NCI-H1417 (cell line): ENCODE data around the gene PRKCB.

ENCODE experiments used
- DNase-seq, 3 experiments: peaks; one replicate each; lab custom pipeline; 2025; lab: John Stamatoyannopoulos, UW

Gene PRKCB

GRCh38 chr16:23941963-23942564 is 106.3 kb downstream of the PRKCB start:
- no peak for DNase-seq

DNA sequence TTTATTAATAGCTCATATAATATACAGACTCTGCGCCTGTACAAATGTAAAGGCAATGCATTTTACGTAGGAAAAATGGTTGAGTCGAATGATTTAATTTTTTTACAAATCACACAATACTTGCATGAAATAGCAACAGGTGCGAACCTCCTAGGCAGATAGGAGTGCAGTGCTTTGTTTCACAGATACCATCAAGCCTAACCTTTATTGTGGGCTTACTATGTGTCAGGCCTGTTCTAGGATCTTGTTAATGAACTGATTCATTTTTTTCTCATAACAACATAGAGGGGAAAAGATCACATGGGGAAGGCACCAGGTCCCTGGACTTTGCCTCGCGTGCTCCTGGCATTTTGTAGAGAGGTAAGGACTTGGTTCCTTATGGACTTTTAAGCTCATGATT is 107.8 kb downstream of the PRKCB start:
- no peak for DNase-seq

DNA sequence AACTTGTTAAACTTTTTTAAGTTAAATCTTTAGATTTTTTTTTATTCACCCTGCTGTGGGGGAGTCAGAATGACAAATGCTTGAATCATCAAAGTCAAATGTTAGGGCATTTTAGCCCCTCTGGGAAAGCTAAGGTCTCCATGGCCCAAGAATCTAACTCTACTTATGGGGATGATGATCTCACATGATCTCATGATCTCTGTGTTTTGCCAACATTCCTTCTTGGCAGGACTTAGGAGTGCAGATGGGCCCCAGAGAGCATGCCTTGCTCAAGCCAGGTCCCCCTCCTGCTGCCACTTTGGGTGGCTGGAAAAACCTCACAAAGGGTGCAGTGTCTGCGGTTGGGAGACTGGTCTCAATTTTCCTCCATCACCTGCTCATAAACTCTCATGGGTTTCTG is 108.6 kb downstream of the PRKCB start:
- no peak for DNase-seq

GRCh38 chr16:23945243-23945642 is 109.5 kb downstream of the PRKCB start:
- no peak for DNase-seq

GRCh38 chr16:23947838-23948237 is 112.1 kb downstream of the PRKCB start:
- DNase-seq = peak in 1 of 3 experiments; percentile 27

DNA sequence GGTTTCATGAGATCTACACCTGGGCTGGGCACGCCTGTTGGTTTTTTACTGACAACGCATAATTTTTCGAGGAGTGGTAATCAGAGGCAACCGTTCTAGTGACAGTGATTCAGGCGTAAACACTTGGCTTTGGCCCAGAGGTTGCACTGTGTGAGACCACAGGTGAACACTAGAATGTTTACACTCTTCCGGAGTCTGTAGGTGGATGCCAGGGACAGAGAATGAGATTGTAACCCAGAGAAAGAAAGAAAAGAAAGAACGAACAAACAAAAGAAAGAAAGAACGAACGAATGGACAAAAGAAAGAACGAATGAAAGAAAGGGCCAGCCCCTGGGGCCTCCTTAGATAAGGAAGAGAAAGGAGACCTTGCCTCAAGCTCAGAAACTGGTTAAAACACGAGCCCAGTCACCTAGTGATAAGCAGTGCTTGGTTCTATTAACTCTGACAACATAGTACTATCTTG is 113.2 kb downstream of the PRKCB start:
- peak in 1 of 3 experiments; percentile 68 for DNase-seq

- DNase-seq = no peak
These were observed 114.0 kb downstream of the PRKCB start for GRCh38 chr16:23949630-23950290.

DNA sequence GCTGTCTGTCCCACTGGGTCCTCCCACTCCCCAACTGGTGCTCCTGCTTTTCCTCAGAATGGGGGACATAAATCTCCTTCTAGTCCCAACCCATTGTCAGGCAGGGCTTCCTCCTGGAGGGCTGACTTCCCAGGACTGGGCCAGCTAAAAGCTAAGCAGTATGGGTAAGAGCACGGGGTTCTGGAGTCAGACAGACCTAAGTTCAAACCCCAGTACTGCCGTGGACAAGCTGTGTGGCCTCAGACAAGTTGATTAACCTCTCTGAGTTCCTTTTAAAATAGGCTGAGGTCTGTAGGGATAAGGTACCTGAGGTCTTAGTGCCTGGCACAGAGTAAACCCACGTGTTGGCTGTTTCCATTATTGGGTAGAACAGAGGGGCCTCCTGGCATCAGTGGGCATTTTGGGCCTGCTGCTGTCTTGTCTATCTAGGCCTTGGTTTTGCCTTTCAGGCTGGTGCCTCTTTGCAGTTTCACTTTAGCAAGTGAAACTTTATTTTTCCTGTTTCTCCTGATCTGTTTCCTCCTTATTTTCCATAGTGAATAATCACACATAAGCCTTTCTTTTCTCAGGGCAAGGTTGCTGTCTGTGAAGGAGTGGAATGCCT is 114.6 kb downstream of the PRKCB start:
- DNase-seq = no peak

DNA sequence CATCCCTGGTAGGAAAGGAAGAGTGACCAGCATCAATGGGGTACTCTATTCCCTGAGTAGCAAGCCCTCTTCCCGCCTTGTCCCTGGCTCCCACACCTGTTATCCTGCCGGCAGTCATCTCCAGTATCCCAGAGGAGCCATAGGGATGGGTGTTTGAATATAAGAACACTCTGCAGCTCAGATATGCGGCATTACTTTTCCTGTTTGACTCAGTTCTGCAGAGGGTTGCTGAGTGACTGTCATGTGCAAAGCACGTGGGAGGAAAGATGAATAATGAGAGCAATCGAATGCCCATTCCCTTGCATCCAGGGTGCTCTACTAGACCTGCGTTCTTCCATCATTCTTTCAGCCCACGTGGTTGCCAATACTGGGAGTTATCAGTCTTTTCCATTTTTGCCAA is 115.1 kb downstream of the PRKCB start:
- DNase-seq = no peak

DNA sequence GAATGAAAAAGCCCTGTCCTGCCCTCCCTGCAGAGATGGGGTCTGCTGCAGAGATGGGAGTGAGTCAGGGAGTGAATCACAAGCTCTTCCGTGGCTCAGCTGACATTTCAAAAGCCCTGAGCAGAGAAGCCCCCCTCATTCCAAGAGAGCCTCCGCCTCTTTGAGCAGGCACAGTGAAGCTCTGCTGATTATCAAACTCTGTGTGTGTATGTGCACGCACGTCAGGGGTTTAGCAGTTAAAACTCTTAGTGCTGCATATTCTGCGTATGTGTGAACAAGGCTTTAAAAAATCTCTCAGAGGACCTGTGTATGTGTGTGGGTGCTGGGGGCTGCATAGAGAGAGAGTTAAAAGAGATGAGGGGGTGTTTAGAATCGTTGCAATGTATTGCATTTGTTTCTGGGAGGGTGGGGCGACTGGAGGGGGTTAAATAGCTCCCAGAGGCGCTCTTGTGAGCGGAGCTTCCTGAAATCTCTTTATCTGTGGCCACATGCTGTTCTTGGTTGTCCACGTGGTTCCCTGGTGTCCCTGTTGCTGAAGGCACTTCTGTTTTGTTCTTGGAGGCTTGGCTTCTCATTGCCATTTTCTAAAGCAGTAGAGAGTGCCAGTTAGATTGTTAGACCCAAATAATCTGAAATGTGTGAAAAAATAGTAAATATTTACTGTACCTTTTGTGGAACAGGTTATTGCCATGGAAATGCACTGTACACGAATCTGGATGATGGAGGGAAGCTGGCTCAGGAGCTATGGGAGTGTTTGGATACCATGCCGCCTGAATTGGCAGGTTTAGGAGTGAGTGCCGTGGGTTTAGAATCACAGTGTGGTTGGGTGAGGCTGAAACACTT is 116.6 kb downstream of the PRKCB start:
- DNase-seq = no peak

DNA sequence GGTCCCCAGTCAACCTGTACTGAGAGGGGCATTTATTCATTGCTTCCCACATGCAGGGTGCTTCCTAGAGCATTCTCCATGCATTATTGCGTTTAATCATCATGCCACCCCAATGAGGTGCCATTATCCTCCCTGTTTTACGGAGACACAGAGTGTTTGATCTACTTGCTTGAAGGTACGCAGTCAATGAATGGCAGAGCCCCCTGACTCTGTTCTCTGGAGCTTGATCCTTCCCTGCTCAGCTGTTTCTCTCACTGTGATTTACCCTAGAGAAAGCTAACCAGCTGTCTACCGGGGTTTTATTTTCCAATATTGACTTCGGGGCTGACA is 117.2 kb downstream of the PRKCB start:
- DNase-seq = no peak

DNA sequence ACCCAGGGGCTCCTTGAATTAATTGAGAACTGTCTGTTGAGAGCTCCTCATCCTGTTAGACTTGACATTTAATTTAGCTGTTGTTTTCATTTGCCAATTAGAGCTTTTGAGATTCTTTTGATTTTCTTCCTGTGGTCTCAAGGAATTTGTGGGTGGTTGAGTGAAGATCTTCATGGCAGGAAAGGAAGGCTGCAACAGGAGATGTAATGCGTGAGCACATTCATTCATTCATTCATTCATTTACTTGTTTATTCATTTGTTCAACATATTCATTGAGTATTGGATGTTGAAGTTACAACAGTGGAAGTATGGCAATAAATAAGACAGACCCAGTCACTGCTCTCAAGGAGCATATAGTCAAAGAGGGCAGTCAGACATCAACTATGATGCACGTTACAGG is 117.7 kb downstream of the PRKCB start:
- DNase-seq = no peak

DNA sequence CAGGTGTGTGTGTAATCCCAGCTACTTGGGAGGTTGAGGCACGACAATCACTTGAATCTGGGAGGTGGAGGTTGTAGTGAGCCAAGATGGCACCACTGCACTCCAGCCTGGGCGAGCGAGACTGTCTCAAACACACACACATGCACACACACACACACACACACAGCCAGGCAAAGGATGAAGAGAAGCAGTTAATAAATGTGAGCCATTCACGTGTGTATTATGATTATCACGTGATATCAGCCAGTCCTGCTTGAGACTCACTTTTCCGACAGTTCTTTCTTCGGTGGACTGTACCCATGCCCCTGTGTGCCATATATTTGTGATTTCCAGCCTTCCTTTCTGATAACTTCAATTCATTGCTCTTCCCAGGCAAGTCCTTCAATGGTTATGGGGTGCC is 119.3 kb downstream of the PRKCB start:
- no peak for DNase-seq

GRCh38 chr16:23957287-23957686 is 121.5 kb downstream of the PRKCB start:
- DNase-seq = no peak

DNA sequence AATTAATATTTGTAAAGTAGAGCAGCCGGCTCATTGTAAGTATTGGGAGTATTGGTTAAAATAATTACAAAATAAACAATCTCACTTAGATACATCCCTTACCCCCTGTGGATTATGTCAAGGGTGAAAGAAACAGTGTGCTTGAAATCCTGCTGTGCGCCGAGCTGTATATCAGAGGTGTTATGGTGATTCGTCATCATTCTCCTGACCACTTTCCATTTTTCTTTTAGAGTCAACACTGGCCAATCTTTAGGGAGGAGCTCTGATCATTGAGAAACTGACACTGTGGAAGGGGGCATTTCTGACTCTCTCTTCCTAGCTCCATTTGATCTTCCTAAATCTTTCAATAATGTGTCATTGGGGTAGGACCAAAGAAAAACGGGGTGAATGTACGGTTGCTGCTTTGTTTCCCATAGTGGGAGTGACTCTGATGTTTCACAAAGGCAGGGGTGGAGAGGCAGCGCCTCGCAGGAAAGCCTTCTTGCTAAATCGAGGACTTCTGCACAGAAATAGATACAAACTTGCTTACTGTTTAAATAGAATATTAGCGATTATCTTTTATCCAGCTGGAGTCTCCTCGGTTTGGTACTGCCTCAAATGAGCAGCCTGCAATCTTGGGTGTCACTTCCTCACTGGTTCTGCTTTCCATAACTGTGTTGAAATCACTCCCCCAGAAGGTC is 123.4 kb downstream of the PRKCB start:
- DNase-seq = peak in 2 of 3 experiments; percentile 0 to 47

GRCh38 chr16:23959752-23960072 is 123.9 kb downstream of the PRKCB start:
- DNase-seq = no peak

DNA sequence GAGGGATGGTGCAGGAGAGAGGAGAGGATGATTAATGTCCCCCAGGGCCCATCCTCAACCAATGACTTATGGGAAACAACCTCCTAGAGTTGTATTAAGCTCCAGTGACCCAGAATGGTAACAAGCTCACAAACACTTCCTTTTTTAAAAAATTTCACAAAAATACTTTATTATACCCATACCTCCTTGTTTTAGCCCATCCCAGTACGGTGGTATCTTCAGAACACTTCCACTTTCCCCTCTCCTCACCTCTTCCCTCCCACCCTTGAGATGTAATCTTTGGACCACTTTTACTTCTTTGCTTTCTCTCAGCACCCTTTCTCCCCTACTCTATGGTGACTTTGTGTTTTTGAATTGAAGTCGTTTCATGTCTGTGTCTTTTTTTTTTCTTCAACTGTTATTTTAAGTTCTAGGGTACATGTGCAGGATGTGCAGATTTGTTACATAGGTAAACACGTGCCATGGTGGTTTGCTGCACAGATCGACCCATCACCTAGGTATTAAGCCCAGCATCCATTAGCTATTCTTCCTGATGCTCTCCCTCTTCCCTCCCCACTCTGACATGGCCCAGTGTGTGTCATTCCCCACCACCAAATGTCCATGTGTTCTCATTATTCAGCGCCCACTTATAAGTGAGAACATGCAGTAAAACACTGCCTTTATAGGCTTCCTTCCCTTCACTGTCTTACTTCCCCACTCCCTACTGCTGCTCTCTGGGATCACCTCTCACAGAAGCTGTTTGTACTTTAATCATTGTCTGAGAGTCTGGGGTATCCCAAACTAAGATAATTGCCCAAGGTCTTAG is 124.5 kb downstream of the PRKCB start:
- DNase-seq = no peak

GRCh38 chr16:23962001-23962400 is 126.2 kb downstream of the PRKCB start:
- no peak for DNase-seq

- DNase-seq = no peak
These were observed 128.4 kb downstream of the PRKCB start for GRCh38 chr16:23964136-23964535.

DNA sequence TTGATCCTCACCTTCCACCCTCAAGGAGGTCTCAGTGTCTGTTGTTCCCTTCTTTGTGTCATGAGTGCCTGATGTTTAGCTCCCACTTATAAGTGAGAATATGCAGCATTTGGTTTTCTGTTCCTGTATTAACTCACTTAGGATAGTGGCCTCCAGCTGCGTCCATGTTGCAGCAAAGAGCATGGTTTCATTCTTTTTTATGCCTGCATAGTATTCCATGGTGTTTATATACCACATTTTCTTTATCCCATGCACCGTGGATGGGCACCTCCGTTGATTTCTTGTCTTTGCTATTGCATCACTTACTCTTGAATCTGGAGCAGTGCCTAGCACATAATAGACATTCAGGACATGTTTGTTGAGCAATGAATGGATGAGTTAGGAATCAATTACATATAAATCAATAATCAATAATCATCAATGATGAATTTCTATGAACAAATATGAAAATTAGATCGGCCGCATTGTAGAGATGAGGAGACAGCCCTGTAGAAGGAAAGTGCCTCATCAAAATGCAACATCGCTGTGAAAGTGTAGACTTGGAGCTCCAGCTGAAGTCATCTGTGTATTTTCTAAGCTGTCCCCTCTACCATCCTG is 129.5 kb downstream of the PRKCB start:
- DNase-seq = no peak
